HEK293T (cell line): ENCODE results near the gene CCT7.

Source experiments
- CTCF ChIA-PET: fragments of 350-600 bp; formaldehyde crosslinking; extraction: SDS; loops from one replicate; lab custom pipeline; 2021; ENCODE audit warnings: antibody characterized with exemption, inconsistent platforms; lab: Yijun Ruan, JAX
- POLR2A ChIA-PET: fragments of 350-600 bp; formaldehyde crosslinking; extraction: SDS; loops from one replicate; lab custom pipeline; 2020; ENCODE audit warnings: antibody characterized with exemption, inconsistent platforms; lab: Yijun Ruan, JAX
- DNase-seq: peaks from one replicate; pipeline ENCODE4 v3.0.0; 2012; ENCODE audit warnings: mixed read lengths; ENCODE audit errors: extremely low spot score
- ARNT ChIP-seq: fragments of 450-650 bp; IDR thresholded peaks from 2 replicates; pipeline ENCODE4 v1.6.1; 2017; ENCODE audit warnings: mild to moderate bottlenecking
- BHLHE40 ChIP-seq: fragments of 450-650 bp; IDR thresholded peaks from 2 replicates; pipeline ENCODE4 v1.6.1; 2016; ENCODE audit warnings: mild to moderate bottlenecking, moderate library complexity, borderline replicate concordance
- CTBP1 ChIP-seq: fragments of 450-650 bp; IDR thresholded peaks from 2 replicates; pipeline ENCODE4 v1.6.1; 2016; ENCODE audit warnings: borderline replicate concordance
- ELF4 ChIP-seq: fragments of 450-650 bp; IDR thresholded peaks from 2 replicates; pipeline ENCODE4 v1.6.1; 2017; ENCODE audit warnings: antibody characterized with exemption
- FOXA1 ChIP-seq: fragments of 450-650 bp; IDR thresholded peaks from 2 replicates; pipeline ENCODE4 v1.6.1; 2016; ENCODE audit warnings: mild to moderate bottlenecking
- FOXK2 ChIP-seq: fragments of 450-650 bp; IDR thresholded peaks from 2 replicates; pipeline ENCODE4 v1.6.1; 2016; ENCODE audit warnings: mild to moderate bottlenecking
- FOXM1 ChIP-seq: fragments of 450-650 bp; IDR thresholded peaks from 2 replicates; pipeline ENCODE4 v1.6.1; 2017; ENCODE audit warnings: mild to moderate bottlenecking, borderline replicate concordance
- HDGF ChIP-seq: fragments of 450-650 bp; IDR thresholded peaks from 2 replicates; pipeline ENCODE4 v1.6.1; 2017; ENCODE audit warnings: antibody characterized with exemption, borderline replicate concordance
- L3MBTL2 ChIP-seq: fragments of 450-650 bp; conservative IDR thresholded peaks from 2 replicates; pipeline ENCODE4 v1.6.1; 2016; ENCODE audit warnings: mild to moderate bottlenecking
- LEF1 ChIP-seq: fragments of 450-650 bp; IDR thresholded peaks from 2 replicates; pipeline ENCODE4 v1.6.1; 2017; ENCODE audit warnings: mild to moderate bottlenecking, borderline replicate concordance
- NFRKB ChIP-seq: fragments of 450-650 bp; IDR thresholded peaks from 2 replicates; pipeline ENCODE4 v1.6.1; 2016; ENCODE audit warnings: mild to moderate bottlenecking, moderate library complexity
- PKNOX1 ChIP-seq: fragments of 450-650 bp; IDR thresholded peaks from 2 replicates; pipeline ENCODE4 v1.6.1; 2016
- SP1 ChIP-seq: fragments of 450-650 bp; IDR thresholded peaks from 2 replicates; pipeline ENCODE4 v1.6.1; 2017
- SUZ12 ChIP-seq: fragments of 450-650 bp; IDR thresholded peaks from 2 replicates; pipeline ENCODE4 v1.6.1; 2016; ENCODE audit warnings: mild to moderate bottlenecking
- TARDBP ChIP-seq: fragments of 450-650 bp; IDR thresholded peaks from 2 replicates; pipeline ENCODE4 v1.6.1; 2016
- ZNF384 ChIP-seq: fragments of 450-650 bp; IDR thresholded peaks from 2 replicates; pipeline ENCODE4 v1.6.1; 2016

CCT7 gene

GRCh38 chr2:73281244-73281643 lies 47.1 kb downstream of the CCT7 start:
- ChIA-PET CTCF (interaction anchor here (1.7 kb wide), 1 partner anchor 11 kb away, joined by 7 read pairs; no protein-coding TSS in a partner anchor), POLR2A (no interaction called here)
- TF ChIP-seq LEF1 (no peak), ELF4 (no peak), PKNOX1 (no peak), ARNT (no peak), CTBP1 (no peak), FOXK2 (no peak), NFRKB (no peak), HDGF (no peak), L3MBTL2 (no peak), BHLHE40 (no peak), TARDBP (no peak)
- DNase-seq: no peak

GRCh38 chr2:73282924-73283544 lies 48.9 kb downstream of the CCT7 start:
- POLR2A ChIA-PET: no interaction called here
- CTCF ChIA-PET: no interaction called here
- TF ChIP-seq LEF1: no peak
- TF ChIP-seq L3MBTL2: no peak
- no peak for TF ChIP-seq SUZ12
- no peak for TF ChIP-seq FOXK2
- TF ChIP-seq TARDBP: no peak
- no peak for TF ChIP-seq ARNT
- TF ChIP-seq PKNOX1: no peak
- TF ChIP-seq ZNF384: no peak
- TF ChIP-seq FOXA1: no peak
- TF ChIP-seq ELF4: no peak
- TF ChIP-seq FOXM1: no peak
- no peak for DNase-seq

GRCh38 chr2:73283545-73284295 lies 49.6 kb downstream of the CCT7 start:
- CTCF ChIA-PET: no interaction called here
- peak; percentile 30 for DNase-seq
- TF ChIP-seq FOXK2 (no peak), L3MBTL2 (peak; percentile 55), FOXA1 (no peak), NFRKB (no peak), SP1 (no peak)
- POLR2A ChIA-PET: no interaction called here

GRCh38 chr2:73284296-73285158 lies 50.4 kb downstream of the CCT7 start, which contains the start of gene FBXO41:
Gene FBXO41, minus strand, starts transcription at chr2:73284478. Its CDS starts 14,848 bp downstream, at chr2:73269630.
- TF ChIP-seq ELF4: no peak
- no peak for TF ChIP-seq BHLHE40
- 0 out of 2 replicates have a peak, but pooled peaks have one; percentile 7 for TF ChIP-seq L3MBTL2
- ChIA-PET POLR2A (no interaction called here), CTCF (no interaction called here)
- DNase-seq: peak; percentile 56

GRCh38 chr2:73285159-73285739 lies 51.1 kb downstream of the CCT7 start:
- no peak for DNase-seq
- ChIA-PET POLR2A (no interaction called here), CTCF (no interaction called here)
- TF ChIP-seq SUZ12: no peak
- TF ChIP-seq NFRKB: no peak
- TF ChIP-seq PKNOX1: no peak
- TF ChIP-seq BHLHE40: no peak
- TF ChIP-seq L3MBTL2: no peak
- no peak for TF ChIP-seq ZNF384
- TF ChIP-seq ARNT: no peak
- no peak for TF ChIP-seq FOXM1
- TF ChIP-seq LEF1: no peak
- no peak for TF ChIP-seq ELF4
- TF ChIP-seq TARDBP: no peak
- TF ChIP-seq CTBP1: no peak
- no peak for TF ChIP-seq FOXK2
- TF ChIP-seq FOXA1: no peak
- TF ChIP-seq HDGF: no peak
- no peak for TF ChIP-seq SP1
